Testis (tissue), 2 donors: Measurements from ENCODE around the gene VSX1.

ENCODE experiments used
- POLR2A ChIP-seq: fragments of 450-650 bp; IDR thresholded peaks from one replicate; pipeline ENCODE4 v1.6.1; 2017; ENCODE audit warnings: antibody characterized with exemption, mild to moderate bottlenecking, moderate library complexity
- TF ChIP-seq, protein P1 (sequence below), 3 experiments: fragments of 450-650 bp in 2 of 3; fragments of 200-600 bp in 1 of 3; sonication (generic) in 1 of 3; IDR thresholded peaks; one replicate each; pipeline ENCODE4 v1.5.1; 2016 to 2019; ENCODE audit warnings: antibody characterized with exemption in 3 of 3, mild to moderate bottlenecking in 2 of 3, moderate library complexity in 1 of 3

- TF ChIP-seq POLR2A, result no peak
- TF ChIP-seq, protein P1, sequence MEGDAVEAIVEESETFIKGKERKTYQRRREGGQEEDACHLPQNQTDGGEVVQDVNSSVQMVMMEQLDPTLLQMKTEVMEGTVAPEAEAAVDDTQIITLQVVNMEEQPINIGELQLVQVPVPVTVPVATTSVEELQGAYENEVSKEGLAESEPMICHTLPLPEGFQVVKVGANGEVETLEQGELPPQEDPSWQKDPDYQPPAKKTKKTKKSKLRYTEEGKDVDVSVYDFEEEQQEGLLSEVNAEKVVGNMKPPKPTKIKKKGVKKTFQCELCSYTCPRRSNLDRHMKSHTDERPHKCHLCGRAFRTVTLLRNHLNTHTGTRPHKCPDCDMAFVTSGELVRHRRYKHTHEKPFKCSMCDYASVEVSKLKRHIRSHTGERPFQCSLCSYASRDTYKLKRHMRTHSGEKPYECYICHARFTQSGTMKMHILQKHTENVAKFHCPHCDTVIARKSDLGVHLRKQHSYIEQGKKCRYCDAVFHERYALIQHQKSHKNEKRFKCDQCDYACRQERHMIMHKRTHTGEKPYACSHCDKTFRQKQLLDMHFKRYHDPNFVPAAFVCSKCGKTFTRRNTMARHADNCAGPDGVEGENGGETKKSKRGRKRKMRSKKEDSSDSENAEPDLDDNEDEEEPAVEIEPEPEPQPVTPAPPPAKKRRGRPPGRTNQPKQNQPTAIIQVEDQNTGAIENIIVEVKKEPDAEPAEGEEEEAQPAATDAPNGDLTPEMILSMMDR (IDR thresholded peaks at IDR 0.05), result no peak
Observed at GRCh38 chr20:25037288-25038102, 44.4 kb downstream of the VSX1 start.
